Neural progenitor cell (in vitro differentiated cells): Measurements from ENCODE around the gene MCCC1. TPM values are rescaled to one million over a fixed set of nuclear protein-coding genes. Genes with fewer than 3 reads are reported as not detected.

Source experiments
- DNase-seq: peaks from one replicate; pipeline ENCODE4 v3.0.0-alpha.2; 2016; ENCODE audit warnings: low spot score
- H2AFZ ChIP-seq: fragments of 200-600 bp; sonication (generic); replicated peaks from 2 replicates; pipeline ENCODE4 v1.6.1; 2016; ENCODE audit warnings: antibody characterized with exemption
- H3F3A ChIP-seq: fragments of 200-600 bp; sonication (generic); 2 replicates; pipeline ENCODE4 v1.6.1; 2016; ENCODE audit warnings: antibody characterized with exemption, low read depth
- H3K27ac ChIP-seq: fragments of 200-600 bp; sonication (generic); 2 replicates; pipeline ENCODE4 v1.5.1; 2016; ENCODE audit warnings: mild to moderate bottlenecking
- H3K27me3 ChIP-seq: fragments of 200-600 bp; sonication (generic); 2 replicates; pipeline ENCODE4 v1.6.1; 2016; ENCODE audit warnings: mild to moderate bottlenecking, moderate library complexity
- H3K36me3 ChIP-seq: fragments of 200-600 bp; sonication (generic); 2 replicates; pipeline ENCODE4 v1.5.1; 2016
- H3K4me1 ChIP-seq: fragments of 200-600 bp; sonication (generic); 2 replicates; pipeline ENCODE4 v1.6.1; 2016; ENCODE audit warnings: mixed run types
- H3K4me2 ChIP-seq: fragments of 200-600 bp; sonication (generic); 2 replicates; pipeline ENCODE4 v1.6.1; 2016
- H3K4me3 ChIP-seq: fragments of 200-600 bp; sonication (generic); 2 replicates; pipeline ENCODE4 v1.5.1; 2016
- H3K79me2 ChIP-seq: fragments of 200-600 bp; sonication (generic); 2 replicates; pipeline ENCODE4 v1.6.1; 2016; ENCODE audit warnings: low read depth
- H3K9ac ChIP-seq: fragments of 200-600 bp; sonication (generic); 2 replicates; pipeline ENCODE4 v1.6.1; 2016
- H3K9me3 ChIP-seq: fragments of 200-600 bp; sonication (generic); 2 replicates; pipeline ENCODE4 v1.5.1; 2016; ENCODE audit warnings: low read depth
- H4K20me1 ChIP-seq: fragments of 200-600 bp; sonication (generic); 2 replicates; pipeline ENCODE4 v1.6.1; 2016; ENCODE audit warnings: low read depth
- H3K27ac Mint-ChIP-seq: 3 replicates; pipeline ENCODE4 v1.8.0; 2021; ENCODE audit warnings: mixed read lengths
- H3K27me3 Mint-ChIP-seq: 2 replicates; pipeline ENCODE4 v1.8.0; 2022; ENCODE audit warnings: low read depth, mild to moderate bottlenecking, inconsistent platforms, moderate library complexity, mixed read lengths; ENCODE audit not compliant: insufficient read depth
- H3K36me3 Mint-ChIP-seq: 3 replicates; pipeline ENCODE4 v1.8.0; 2021; ENCODE audit warnings: mixed read lengths
- H3K4me1 Mint-ChIP-seq: 3 replicates; pipeline ENCODE4 v1.8.0; 2021; ENCODE audit warnings: mixed read lengths
- H3K4me3 Mint-ChIP-seq: 3 replicates; pipeline ENCODE4 v1.8.0; 2021; ENCODE audit warnings: mild to moderate bottlenecking, moderate library complexity, mixed read lengths
- H3K9me3 Mint-ChIP-seq: 3 replicates; pipeline ENCODE4 v1.8.0; 2020; ENCODE audit warnings: mixed read lengths
- EZH2 ChIP-seq: fragments of 200-600 bp; sonication (generic); IDR thresholded peaks from 2 replicates; pipeline ENCODE4 v1.6.1; 2017; ENCODE audit warnings: antibody characterized with exemption, mild to moderate bottlenecking, moderate library complexity
- EZH2phosphoT487 ChIP-seq: fragments of 200-600 bp; sonication (generic); IDR thresholded peaks from 2 replicates; pipeline ENCODE4 v1.6.1; 2017; ENCODE audit warnings: antibody characterized with exemption
- total RNA-seq: library from RNA; depleted of rRNA; stranded (reverse); fragments of >200 nt; gene quantifications from 2 replicates; pipeline ENCODE4 v1.2.3, GENCODE V29; 2015; ENCODE audit warnings: low replicate concordance
- TF ChIP-seq, protein P1 (sequence below): fragments of 200-600 bp; sonication (generic); IDR thresholded peaks from 2 replicates; pipeline ENCODE4 v1.5.1; 2017; ENCODE audit warnings: antibody characterized with exemption, mild to moderate bottlenecking

Gene MCCC1
- total RNA-seq, 1 donor from 2014 or later, result 34.9 TPM

DNA sequence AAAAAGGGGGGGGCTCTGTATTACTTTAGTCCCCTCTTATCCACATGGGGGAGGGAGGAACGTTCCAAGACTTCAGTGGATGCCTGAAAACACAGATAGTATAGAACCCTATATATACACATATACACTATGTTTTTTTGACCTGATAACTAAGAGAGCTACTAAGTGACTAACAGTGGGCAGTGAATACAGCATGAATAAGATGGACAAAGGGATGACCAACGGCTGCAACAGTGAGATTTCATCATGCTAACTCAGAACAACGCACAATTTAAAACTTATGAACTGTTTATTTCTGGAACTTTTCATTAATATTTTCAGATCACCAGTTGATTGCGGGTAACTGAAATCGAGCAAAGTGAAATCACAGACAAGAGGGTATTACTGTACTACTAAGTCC, 126.2 kb downstream of the MCCC1 start:
- H3K27ac ChIP-seq, result no peak overlapping the region
- H2AFZ ChIP-seq, result no peak overlapping the region
- TF ChIP-seq EZH2 (no peak), EZH2phosphoT487 (no peak)
- TF ChIP-seq, protein P1, sequence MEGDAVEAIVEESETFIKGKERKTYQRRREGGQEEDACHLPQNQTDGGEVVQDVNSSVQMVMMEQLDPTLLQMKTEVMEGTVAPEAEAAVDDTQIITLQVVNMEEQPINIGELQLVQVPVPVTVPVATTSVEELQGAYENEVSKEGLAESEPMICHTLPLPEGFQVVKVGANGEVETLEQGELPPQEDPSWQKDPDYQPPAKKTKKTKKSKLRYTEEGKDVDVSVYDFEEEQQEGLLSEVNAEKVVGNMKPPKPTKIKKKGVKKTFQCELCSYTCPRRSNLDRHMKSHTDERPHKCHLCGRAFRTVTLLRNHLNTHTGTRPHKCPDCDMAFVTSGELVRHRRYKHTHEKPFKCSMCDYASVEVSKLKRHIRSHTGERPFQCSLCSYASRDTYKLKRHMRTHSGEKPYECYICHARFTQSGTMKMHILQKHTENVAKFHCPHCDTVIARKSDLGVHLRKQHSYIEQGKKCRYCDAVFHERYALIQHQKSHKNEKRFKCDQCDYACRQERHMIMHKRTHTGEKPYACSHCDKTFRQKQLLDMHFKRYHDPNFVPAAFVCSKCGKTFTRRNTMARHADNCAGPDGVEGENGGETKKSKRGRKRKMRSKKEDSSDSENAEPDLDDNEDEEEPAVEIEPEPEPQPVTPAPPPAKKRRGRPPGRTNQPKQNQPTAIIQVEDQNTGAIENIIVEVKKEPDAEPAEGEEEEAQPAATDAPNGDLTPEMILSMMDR, result no peak
- no peaks in the 10 kb centered on the region for H3K27me3 ChIP-seq
- H3K9me3 ChIP-seq, result no peaks in the 10 kb centered on the region
- H3K4me1 Mint-ChIP-seq, result peaks cover 17% of the 10 kb centered on the region
- DNase-seq, result no peak
- peaks cover 100% of the 10 kb centered on the region for H3K79me2 ChIP-seq
- H3K27me3 Mint-ChIP-seq, result no peaks in the 10 kb centered on the region
- H3K36me3 ChIP-seq, result no peaks in the 10 kb centered on the region
- H3K9ac ChIP-seq, result no peak overlapping the region
- peaks cover 88% of the 10 kb centered on the region for H4K20me1 ChIP-seq
- no peak overlapping the region for H3K4me3 ChIP-seq
- H3K9me3 Mint-ChIP-seq, result no peaks in the 10 kb centered on the region
- peaks cover 8% of the 10 kb centered on the region for H3K36me3 Mint-ChIP-seq
- H3F3A ChIP-seq, result peaks cover 7% of the 10 kb centered on the region
- no peak overlapping the region for H3K4me3 Mint-ChIP-seq
- H3K4me2 ChIP-seq, result no peak overlapping the region
- peaks cover 12% of the 10 kb centered on the region for H3K4me1 ChIP-seq
- no peak overlapping the region for H3K27ac Mint-ChIP-seq

DNA sequence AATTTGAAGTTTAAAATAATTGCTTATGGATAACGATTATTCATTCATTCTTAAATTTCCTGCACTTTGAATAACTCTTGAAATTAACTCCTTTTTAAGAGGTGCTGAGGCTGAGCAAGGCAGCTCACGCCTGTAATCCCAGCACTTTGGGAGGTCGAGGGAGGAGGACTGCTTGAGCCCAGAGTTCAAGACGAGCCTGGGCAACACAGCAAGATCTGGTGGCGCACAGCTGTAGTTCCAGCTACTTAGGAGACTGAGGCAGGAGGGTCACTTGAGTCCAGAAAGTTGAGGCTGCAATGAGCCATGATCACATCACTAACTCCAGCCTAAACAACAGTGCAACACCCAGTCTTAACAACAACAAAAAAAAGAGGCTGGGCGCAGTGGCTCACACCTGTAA, 126.9 kb downstream of the MCCC1 start:
- no peak for DNase-seq
- H3K27me3 Mint-ChIP-seq, result no peaks in the 10 kb centered on the region

DNA sequence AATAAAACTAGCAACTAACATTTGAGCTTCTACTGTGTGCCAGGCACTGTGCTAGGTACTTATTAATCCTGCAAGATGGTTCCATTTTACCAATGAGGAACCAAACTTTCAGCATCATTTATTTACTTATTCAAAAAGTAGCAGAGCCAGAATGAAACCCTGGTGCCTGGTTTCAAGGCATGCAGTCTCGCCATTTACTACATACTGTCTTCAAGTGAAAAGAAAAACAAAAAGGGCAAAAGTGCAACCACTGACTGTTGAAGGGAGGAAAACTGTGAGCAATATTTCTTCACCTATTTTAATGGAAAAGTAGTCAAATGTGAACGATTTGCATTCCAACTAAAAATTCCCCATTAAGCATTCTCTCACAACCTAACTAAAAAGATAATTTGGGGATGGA, 127.7 kb downstream of the MCCC1 start:
- peaks cover 99% of the 10 kb centered on the region for H3K79me2 ChIP-seq
- no peak overlapping the region for H3K9ac ChIP-seq
- H3K36me3 ChIP-seq, result no peaks in the 10 kb centered on the region
- H3K4me1 ChIP-seq, result peaks cover 11% of the 10 kb centered on the region
- no peak overlapping the region for H3K4me3 Mint-ChIP-seq
- peaks cover 19% of the 10 kb centered on the region for H3K4me1 Mint-ChIP-seq
- H4K20me1 ChIP-seq, result peaks cover 88% of the 10 kb centered on the region
- H3K9me3 ChIP-seq, result no peaks in the 10 kb centered on the region
- no peak for DNase-seq
- H3K4me2 ChIP-seq, result no peak overlapping the region
- no peaks in the 10 kb centered on the region for H3K9me3 Mint-ChIP-seq
- peaks cover 8% of the 10 kb centered on the region for H3K36me3 Mint-ChIP-seq
- no peak overlapping the region for H2AFZ ChIP-seq
- no peaks in the 10 kb centered on the region for H3K27me3 ChIP-seq
- no peaks in the 10 kb centered on the region for H3K27me3 Mint-ChIP-seq
- H3K27ac Mint-ChIP-seq, result no peak overlapping the region
- no peak overlapping the region for H3K27ac ChIP-seq
- TF ChIP-seq, protein P1, result no peak
- no peak for TF ChIP-seq EZH2phosphoT487
- TF ChIP-seq EZH2, result no peak
- H3F3A ChIP-seq, result peaks cover 7% of the 10 kb centered on the region
- no peak overlapping the region for H3K4me3 ChIP-seq

More for the DNA sequence above, 126.9 kb downstream of the MCCC1 start:
- Histone ChIP-seq H3K36me3 (no peaks in the 10 kb centered on the region), H3K4me2 (no peak overlapping the region), H3K9ac (no peak overlapping the region), H3F3A (peaks cover 7% of the 10 kb centered on the region), H3K27me3 (no peaks in the 10 kb centered on the region), H3K9me3 (no peaks in the 10 kb centered on the region), H3K79me2 (peaks cover 100% of the 10 kb centered on the region), H3K4me3 (no peak overlapping the region), H3K27ac (no peak overlapping the region), H2AFZ (no peak overlapping the region), H3K4me1 (peaks cover 11% of the 10 kb centered on the region), H4K20me1 (peaks cover 89% of the 10 kb centered on the region)
- no peak overlapping the region for H3K4me3 Mint-ChIP-seq
- H3K4me1 Mint-ChIP-seq, result peaks cover 18% of the 10 kb centered on the region
- H3K9me3 Mint-ChIP-seq, result no peaks in the 10 kb centered on the region
- TF ChIP-seq, protein P1, result no peak
- TF ChIP-seq EZH2 (no peak), EZH2phosphoT487 (no peak)
- H3K36me3 Mint-ChIP-seq, result peaks cover 8% of the 10 kb centered on the region
- no peak overlapping the region for H3K27ac Mint-ChIP-seq
